ENCODE results near the gene IRX6.

The IRX6 gene

DNA sequence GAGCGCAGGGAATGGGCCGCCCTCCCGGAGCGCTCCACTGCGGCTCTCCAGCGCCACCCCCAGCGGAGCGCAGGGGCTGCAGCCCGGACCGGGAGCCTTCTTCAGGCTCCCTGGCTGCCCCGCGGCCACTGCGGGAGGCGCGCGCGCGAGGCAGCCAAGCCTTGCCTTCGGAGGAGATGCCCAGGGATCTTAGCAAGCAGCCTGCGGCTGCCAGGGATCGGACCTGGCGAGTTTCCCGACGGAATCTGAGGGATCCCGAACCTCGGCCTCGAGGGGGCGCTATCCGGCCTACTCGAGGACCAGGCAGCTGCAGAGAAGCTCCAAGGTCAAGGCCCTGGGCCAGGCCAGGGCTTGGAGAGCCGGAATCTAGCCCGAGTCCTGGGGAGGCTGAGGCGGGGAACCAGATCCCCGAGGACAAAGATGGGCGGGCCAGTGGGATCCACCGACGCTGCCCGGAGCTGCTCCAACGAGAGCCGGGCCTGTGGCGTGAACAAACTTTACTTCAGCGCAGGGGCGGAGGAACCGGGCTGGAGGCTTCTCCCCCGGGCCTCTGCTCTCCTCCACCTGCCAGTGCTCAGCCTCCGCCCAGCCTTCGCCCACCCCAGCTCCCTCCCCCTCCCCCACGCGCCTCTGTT is at the start of gene IRX6:
IRX6 (plus strand) TSS at position 567 of the 635 bp plus-strand sequence. CDS start 889 bp downstream, outside the sequence.
- DNase-seq: peak; percentile 26

DNA sequence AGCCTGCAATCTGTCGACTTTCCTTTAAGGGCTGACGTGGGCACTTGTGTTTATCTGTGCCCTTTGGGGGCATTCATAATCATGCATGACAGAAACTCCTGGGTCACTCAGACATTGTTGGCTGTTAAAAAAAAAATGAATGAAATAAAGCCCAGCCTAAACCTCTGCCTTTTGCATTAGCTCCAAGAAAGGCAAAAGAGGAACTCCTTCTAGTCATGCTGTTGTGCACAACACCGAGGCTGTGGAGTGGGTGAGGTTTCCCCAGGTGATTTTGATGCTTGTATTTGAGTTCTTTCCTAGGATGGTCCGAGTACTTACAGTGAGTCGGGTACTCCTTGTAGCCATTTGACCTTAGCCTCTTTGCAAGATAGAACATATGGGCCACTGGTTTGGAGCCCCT is 49.6 kb upstream of the IRX6 start:
- no peak for DNase-seq

DNA sequence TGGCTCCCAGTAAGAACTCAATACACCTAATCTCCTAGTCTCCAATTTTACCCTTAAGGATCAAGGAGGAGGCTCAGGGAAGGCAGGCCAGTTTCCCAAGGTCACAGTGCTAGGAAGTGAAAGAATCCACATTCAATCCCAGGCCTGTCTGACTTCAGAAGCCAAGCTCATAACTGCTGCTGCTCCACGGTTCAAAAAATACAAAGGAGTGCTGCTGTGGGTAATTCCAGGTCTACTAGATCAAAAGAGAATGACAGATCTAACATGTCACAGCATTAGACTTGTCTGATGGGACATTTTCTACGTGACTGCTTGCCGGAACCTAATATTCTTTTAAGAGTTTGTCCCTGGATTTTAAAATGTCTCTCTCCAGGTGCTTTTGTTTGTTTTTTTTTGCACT is 48.8 kb upstream of the IRX6 start:
- no peak for DNase-seq

DNA sequence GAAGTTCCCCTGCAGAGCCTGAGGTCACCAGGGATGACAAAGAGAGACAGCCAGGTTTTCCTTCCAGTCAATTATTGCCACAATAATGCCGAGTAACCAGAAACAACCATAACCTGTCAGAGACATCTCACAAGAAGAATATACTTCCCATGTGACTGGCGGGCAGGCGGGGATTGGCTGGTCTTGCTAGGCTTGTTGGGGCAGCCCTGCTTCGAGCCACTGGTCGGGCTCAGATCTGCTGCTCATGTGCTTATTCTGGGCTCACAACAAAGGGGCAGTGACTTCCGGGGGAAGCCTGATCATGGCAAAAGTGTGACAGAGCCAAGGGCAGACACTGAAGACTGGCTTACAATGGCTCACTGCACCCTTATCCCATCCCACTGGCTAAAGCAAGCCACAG is 48.1 kb upstream of the IRX6 start:
- DNase-seq: no peak

DNA sequence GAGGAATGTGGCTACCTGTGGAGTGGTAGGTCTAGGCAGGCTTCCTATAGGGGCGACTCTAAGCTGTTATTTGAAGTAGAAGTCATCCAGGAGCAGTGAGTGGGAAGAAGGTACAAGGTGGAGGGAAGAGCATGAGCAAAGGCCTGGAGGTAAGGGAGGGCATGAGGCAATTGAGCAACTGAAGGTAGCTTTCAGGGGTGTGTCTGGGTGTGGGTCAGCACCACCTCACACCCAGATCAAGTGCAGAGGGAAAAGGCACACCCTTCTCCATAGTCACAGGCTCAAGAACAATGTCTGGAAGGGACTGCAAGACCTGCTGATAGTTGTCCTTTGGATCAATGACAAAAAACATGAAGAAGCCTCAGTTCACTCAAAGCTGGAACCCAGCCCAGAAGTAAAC is 46.5 kb upstream of the IRX6 start:
- no peak for DNase-seq

DNA sequence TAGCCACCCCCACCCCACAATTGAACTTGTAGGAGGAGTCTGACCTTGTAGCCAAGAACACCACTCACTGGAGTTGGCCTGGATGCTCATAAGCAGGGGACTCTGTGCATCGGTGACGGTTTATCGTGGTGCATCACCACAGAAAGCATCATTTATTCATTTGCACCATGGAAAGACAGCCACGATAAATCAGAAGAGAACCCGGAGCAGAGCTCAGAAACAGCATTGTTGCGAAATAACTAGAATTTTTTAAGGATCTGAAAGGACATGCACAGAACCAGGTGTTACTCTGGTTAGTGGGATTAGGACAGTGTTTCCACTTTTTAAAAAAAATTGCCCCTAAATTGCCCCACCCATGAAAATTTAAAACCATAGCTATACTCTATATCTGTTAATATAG is 44.4 kb upstream of the IRX6 start:
- DNase-seq: no peak

DNA sequence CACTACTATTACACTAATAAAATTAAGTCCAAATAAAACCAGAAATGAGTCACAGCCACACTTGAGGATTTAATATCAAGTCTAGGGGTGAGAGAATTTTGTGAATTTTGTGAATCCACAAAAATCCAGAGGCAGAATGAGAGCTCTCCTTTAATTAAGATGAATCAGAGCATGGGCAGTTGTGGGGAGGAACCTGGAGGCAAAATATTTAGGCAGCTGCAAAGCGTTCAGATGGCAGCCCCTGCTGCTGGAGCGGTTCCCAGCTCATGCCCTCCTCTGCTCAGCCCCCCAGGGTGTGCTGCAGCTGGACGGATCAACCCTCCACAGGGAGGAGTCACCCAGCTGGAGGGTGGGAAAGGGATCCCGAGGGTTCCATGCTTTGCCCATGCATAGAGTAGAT is 43.4 kb upstream of the IRX6 start:
- peak; percentile 29 for DNase-seq

DNA sequence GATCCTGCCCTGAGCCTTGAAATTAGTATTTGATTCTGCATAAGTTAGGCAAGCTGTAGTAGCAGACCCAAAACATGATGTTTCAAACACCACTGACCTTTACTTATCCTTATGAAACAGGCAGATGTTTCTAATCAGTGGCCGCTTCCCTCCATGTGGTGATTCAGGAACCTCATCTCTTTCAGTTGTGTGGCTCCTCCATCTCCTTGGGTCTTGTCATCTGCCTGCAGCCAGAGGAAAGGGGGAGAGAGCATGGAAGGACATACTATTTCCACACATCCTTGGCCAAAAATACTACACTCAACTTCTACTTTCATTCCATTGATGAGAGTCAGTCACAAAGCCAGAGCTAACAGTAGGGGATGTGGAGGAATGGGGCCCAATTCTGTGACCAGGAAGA is 41.6 kb upstream of the IRX6 start:
- DNase-seq: no peak

DNA sequence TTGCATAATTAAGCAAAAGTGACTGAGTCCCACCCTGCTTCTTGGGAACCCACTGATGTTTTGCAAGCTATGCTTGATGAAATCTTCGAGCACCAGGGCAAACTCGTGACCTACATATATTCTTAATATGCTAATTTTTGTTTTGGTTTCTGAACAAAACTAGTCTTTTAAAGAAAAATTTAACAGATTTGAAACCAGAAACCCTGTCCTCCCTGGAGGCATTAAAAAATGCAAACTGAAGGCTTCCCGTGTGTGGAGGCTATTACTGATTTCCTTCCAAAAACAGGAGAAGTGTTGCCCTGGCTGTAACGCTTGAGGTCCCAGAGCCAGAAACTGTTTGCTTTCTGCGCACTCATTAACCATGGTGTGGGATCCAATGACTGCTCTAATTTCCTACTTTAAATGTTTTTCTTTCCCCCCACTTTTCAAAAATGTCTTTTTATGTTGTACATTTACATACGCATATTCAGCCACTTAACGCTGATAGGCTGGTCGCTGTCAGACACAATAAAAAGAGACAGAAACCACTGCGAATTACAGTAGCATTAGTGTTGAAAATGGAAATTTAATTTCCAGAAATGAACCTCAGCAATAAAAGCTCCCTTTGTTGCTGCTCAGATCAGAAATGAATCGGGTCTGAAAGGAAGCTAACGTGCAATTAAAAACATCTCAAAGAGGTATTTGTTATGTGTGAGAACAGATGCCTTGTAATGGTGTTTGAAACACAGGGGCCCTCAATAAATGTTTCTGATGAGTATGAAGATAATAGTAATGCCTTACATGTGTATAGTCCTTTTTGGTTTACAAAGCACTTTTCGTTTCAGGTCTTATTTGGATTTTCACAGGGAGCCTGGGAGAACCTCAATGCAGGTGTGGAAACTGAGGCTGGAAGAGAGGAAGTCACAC is 39.9 kb upstream of the IRX6 start:
- no peak for DNase-seq

DNA sequence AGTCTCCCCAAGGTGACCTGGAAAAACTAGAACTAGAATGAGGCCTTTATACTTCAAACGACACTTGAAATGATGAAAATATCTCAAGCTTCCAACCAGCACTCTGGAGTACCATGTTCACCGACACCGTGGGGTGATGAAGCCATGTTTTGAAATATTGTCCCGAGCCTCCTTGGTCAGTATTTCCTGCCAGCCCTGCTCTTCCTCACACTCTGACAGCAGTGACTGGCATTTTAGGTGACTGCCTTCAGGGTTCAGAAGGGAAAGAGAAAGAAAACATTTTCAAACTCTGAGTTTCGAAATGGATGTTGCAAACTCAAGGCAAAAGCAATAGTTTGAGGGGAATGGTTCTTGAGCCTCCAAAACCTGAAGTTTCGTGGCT is 39.3 kb upstream of the IRX6 start:
- DNase-seq: no peak

DNA sequence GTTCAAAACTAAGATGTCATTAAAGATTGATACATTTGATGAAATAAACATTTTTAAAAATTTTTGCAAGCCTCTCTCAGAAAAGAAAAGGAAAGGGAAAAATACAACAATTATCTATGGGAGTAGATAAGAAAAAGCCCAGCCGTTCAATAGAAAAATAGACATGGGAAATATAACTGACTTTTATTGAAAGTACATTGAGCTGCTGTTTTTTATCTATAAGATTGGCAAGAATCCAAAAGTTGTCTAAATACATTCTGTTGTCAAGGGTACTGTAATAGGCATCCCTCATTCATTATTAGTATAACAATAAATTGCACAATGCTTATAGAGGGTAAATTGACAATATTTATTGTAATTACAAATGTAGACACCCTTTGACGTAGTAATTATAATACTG is 38.4 kb upstream of the IRX6 start:
- no peak for DNase-seq

DNA sequence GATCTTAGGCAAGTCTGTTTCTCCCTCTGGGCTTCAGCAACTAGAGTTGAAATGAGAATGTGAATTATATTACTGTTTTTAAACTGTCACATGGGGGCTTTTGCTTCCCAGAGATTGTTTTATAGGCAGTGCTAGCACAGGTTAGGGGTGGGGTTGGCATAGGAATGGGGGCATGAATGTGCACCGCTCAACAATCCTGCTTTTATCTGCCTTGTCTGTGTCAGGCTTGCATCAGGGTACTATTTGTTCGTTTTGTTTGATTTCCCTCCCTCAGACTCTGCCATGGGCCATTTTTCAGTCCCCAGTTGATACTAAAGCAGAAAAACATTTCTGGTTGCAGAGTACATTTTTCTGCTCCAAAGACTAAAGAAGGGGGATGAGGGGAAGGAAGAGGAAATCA is 34.6 kb upstream of the IRX6 start:
- DNase-seq: no peak

DNA sequence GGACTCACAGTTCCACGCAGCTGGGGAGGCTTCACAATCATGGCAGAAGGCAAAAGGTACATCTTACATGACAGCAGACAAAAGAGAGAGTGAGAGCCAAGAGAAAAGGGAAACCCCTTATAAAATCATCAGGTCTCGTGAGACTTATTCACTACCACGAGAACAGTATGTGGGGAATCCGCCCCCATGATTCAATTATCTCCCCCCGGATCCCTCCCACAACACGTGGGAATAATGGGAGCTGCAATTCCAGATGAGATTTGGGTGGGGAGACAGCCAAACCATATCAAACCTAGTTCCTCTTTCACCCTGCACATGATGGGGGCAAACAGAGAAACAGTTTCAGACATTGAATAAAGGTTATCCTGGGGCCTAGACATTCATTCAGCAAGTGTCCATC is 32.2 kb upstream of the IRX6 start:
- DNase-seq: no peak

DNA sequence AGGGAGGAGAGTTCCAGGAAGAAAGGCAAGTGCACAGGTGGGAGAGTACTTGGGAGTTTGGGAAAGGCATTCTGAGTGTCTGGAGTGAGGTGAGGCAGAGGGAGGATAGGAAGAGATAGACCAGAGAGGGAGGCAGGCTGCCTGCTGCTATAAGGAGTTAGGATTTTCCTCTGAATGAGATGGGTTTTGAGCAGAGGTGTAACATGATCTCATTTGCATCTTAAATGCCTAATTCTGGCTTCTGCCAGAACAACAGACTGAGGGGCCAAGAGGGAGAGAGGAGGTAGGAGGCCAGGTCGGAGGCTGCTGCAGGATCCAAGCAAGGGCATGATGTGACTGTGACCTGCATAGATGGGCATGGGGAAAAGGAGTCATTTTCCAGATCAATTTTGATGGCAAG is 31.5 kb upstream of the IRX6 start:
- no peak for DNase-seq

DNA sequence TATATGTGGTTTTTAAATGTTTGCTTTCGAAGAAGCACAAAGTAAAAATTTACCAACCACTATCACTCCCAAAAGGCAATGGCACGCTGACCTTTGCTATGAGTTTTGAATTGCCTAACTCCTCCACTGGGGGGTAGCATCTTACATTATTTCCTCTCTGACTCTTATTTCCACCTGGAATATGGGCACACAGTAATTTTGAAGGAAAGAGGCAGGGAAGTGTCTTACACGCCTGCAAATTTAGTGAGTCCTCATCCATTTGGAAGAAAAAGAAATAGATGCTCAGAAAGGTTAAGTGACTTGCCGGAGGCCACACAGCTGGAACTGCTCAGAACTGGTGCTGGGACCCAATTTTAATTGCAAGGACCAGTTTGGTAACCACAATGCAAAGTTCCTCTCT is 29.9 kb upstream of the IRX6 start:
- no peak for DNase-seq

DNA sequence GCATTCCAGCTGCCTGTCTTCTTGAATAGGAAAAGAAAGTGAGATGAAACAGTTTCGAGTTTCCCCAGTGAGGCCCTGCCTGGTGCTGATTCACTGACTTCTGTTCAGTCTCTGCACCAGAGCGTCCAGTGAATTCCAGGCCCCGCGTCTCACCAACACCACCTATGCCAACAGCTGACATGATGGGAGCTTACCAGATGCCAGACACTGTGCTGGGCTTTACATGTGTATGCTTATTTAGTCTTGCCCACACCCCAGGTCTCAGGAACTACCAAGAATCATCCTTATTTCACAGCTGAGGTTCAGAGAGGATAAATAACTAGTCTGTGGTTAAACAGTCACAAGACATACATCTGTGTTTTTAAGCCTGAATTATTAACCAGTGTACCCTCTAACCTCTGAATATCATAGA is 29.1 kb upstream of the IRX6 start:
- no peak for DNase-seq

DNA sequence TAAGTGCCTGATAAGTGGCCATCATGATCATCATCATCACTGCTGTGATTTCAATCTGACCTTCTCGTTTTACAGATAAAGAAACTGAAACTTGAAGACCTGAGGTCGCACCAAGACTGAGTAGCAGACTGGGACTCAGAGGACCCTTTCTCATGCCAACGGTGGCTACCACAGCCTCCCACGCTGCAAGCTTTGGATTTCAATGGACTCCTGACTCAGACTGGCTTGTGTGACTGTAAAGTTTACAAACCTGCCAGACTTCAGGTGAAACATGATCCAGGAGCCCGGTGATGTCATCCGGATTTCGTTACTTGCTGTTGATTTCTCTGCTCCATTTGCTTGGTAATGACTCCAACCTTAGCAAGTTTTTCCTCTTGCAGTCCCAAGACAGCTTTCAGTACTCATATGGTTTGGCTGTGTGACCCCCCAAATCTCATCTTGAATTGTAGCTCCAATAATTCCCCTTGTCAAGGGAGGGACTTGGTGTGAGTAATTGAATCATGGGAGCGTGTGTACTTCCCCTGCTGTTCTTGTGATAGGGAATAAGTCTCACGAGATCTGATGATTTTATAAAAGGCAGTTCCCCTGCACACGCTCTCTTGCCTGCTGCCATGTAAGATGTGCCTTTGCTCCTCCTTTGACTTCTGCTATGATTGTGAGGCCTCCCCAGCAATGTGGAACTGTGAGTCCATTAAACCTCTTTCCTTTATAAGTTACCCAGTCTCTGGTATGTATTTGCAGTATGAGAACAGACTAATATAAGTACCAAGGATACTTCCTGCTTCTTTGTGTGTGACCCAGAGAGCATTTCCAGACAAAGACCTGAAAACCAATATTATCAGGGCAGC is 26.7 kb upstream of the IRX6 start:
- no peak for DNase-seq

DNA sequence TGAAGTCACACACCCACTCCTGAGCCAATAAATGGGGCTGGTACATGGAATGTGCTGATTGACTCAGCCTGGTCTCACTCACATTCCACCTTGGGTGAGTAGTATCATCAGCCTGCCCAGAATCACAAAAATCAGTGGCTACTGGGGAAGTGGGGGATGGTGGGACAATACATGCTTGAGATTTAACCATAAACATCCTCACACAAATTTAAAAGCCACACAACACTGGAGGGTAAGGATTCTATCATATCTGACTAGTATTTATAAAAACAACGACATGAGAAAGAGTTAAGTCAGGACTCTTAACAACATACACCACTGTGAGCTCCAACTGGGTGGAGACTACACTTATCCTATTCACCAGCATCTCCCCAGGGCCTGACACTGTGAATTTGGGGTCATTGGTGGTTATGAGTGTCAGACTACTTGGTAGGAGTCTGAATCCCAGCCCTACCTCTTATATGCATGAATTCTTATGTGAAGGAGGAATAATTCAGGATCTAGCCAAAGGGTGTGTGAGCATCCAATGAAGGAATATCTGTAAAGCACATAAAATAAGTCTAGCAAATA is 26.0 kb upstream of the IRX6 start:
- no peak for DNase-seq

DNA sequence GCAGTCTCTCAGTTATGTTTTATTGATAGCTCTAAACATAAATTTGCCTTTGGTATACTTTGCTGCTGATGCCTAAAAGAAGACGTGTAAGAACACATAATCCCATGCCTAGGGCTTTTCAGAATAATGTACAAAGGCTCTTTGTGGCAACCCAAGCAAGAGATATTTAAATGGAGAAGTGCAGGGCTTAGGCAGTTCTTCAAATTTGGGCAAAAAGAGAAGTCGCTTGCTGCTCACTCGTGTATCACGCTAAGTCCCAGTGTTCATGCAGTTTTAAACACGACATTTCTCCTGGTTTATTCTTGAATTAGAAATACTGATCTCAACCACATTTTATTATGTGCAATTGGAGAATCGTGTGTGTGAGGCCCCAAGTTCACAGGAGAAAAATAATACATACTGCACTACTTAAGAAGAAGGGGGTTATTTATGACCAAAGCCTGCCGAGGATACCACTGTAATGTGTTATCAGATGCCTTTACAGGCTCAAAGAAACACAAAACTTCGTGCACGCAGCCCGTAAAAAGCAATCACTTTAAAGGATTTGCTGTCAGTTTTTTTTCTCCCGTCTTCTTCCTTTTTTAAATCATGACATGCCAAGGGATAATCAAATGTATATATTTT is 22.5 kb upstream of the IRX6 start:
- no peak for DNase-seq

DNA sequence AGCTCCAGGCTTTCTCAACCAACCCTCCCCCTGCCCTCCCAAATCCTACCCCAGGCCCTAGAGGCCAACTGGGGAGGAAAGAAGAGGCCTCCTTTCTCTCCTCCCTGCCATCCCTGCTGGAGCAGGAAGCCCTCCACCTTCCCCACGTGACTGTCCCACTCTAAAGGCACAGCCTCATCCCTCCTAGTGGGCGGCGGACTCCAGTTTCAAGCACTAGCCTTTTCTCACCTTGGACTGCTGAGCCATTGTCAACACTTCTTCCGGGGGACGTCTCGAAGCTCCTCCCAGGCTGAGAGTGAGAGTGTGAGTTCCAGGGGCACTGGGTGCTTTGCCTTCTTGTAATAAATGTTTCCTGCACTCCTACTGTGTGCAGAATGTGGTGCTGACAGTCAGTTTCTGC is 21.4 kb upstream of the IRX6 start:
- DNase-seq: no peak

DNA sequence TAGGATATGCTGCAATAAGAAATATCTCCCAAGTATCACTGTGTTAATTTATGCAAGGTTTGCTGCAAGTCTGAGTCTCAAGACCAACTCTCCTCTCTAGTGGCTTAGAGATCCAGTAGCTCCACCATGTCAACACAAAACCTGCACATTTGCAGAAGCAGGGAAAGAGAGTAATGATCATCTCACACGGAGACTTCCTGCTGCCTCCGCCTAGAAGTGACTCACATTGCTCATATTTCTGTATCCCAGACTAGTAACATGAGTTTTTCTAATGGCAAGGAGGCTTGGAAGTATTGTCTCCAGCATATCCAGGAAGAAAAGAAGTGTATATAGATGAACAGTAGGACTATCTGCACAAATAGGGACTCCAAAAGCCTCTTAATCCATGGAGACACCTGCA is 15.0 kb upstream of the IRX6 start:
- no peak for DNase-seq

DNA sequence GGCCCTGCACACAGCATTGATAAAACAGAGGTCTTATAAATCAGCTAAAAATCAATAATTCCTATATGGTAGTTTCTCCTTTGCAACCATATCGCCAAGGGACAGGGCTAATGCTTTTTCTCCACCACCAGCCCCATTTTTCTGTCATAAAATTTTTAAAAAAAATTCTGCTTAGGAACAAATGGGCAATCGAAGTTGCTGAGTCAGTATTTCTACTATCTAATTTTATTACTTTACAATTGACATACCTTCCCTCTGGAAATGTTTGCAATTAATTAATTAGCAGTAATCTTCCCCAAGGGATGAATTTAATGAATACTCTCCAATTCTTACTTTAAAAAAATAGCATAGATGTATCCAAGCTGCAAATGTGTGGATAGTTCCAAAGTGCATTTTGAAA is 1.7 kb upstream of the IRX6 start:
- DNase-seq: no peak
